GM21619 (cell line): Measurements from ENCODE around the gene PLCZ1.
"Not testable (repeated sequence)": the region's sequence is repeated elsewhere in the genome, so short reads cannot be mapped to it uniquely, and the experiment has no call there.

Experiments used
- ATAC-seq: cut with Tn5 transposase; IDR thresholded peaks from one replicate; pipeline ENCODE4 v1.9.1; 2021; ENCODE audit not compliant: unreplicated experiment

PLCZ1 gene, protein sequence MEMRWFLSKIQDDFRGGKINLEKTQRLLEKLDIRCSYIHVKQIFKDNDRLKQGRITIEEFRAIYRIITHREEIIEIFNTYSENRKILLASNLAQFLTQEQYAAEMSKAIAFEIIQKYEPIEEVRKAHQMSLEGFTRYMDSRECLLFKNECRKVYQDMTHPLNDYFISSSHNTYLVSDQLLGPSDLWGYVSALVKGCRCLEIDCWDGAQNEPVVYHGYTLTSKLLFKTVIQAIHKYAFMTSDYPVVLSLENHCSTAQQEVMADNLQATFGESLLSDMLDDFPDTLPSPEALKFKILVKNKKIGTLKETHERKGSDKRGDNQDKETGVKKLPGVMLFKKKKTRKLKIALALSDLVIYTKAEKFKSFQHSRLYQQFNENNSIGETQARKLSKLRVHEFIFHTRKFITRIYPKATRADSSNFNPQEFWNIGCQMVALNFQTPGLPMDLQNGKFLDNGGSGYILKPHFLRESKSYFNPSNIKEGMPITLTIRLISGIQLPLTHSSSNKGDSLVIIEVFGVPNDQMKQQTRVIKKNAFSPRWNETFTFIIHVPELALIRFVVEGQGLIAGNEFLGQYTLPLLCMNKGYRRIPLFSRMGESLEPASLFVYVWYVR

DNA sequence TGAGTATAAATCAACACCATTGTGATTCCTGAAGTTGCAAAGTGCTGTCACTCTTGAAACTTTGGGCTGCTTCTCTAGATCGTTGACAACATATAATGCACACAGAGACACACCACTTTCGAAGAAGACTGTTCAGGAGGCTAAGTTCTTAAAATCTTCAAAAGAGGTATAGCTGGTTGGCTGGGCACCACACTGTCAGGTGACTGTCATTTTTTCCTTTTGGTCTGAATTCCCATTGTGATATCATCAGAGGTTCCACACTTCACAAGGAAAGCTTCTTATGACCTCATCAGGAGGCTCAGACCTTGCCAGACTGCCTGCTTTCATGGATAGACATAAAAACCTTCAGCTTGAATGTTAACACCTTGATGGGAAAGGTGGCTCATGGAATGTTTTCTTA, at the start of gene PLCZ1, which contains the start of gene CAPZA3:
Gene PLCZ1 (minus strand): TSS at position 194 of the 400 bp plus-strand sequence. CDS start 641 bp downstream, outside the sequence.
Gene CAPZA3 (plus strand): TSS at position 301 of the 400 bp plus-strand sequence. CDS start 150 bp downstream, outside the sequence.
- ATAC-seq, result no peak

DNA sequence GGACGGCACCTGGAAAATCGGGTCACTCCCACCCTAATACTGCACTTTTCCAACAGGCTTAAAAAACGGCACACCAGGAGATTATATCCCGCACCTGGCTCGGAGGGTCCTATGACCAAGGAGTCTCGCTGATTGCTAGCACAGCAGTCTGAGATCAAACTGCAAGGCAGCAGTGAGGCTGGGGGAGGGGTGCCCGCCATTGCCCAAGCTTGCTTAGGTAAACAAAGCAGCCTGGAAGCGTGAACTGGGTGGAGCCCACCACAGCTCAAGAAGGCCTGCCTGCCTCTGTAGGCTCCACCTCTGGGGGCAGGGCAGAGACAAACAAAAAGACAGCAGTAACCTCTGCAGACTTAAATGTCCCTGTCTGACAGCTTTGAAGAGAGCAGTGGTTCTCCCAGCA, 47.7 kb upstream of the PLCZ1 start:
- ATAC-seq, result not testable (repeated sequence)

DNA sequence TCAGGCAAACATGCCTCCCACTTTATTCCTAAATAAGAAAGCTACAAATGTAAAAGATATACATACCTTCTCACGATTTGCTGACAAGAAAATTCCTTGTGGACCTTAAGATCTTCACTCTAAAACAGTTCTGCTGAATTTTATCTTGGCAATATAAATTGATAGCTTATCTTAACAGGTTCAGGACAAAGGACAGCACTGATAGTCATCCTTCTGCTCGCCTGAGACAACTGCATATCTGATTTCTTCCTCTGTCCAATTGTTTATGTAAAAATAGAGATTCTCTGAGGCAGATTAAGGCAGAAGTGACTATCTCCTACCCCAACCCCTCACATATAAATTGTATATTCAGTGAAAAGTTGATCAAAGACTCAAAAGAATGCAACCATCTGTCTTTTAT, 45.0 kb upstream of the PLCZ1 start:
- no peak for ATAC-seq

DNA sequence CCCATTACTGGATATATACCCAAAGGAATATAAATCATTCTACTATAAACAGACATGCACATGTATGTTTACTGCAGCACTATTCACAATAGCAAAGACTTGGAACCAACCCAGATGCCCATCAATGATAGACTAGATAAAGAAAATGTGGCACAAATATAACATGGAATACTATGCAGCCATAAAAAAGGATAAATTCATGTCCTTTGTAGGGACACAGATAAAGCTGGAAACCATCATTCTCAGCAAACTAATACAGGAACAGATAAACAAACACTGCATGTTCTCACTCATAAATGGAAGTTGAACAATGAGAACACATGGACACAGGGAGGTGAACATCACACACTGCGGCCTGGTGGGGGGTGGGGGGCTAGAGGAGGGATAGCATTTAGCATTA, 28.7 kb upstream of the PLCZ1 start:
- ATAC-seq, result not testable (repeated sequence)

DNA sequence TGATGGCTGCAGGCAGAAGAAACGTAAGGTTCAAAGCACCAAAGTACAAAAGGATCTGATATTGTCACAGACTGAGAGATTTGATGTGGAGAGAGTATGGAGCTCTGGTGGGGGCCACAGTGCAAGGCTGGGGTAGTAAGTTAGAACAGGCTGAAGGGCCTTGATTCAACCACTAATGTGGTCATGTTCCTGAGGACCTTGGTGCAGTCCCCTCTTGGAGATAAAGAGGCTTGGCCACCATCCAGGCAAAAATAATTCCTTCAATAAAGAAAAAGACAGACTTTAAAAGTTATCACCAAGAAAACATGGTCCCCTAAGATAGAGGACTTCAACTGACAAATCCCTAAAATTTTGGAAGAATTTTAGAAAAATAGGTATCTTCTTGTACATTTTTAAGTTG, 17.5 kb upstream of the PLCZ1 start:
- no peak for ATAC-seq

DNA sequence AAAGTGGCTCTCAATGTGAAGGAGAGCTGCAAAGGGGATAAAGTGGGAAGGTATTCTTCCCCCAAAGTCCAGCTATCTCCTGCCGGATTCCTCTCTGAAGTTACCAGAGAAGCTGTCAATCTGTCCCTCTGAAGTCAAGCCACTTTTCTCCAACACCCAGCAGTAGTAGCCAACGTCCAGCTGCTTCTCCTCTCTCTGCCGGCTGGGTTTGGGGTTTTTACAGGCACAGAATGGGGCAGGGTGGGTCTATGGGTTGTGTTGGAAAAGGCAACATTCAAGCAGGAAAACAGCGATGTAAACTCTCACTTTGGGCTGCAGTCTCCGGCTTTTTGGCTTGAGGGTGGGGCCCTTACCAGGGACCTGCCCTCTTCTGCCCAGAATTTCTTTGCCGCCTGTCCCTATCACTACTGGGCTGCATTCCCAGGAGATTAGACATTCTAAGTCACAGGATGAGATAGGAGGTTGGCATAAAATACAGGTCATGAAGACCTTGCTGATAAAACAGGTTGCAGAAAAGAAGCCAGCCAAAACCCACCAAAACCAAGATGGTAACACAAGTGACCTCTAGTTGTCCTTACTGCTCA, 16.4 kb upstream of the PLCZ1 start:
- ATAC-seq, result no peak

DNA sequence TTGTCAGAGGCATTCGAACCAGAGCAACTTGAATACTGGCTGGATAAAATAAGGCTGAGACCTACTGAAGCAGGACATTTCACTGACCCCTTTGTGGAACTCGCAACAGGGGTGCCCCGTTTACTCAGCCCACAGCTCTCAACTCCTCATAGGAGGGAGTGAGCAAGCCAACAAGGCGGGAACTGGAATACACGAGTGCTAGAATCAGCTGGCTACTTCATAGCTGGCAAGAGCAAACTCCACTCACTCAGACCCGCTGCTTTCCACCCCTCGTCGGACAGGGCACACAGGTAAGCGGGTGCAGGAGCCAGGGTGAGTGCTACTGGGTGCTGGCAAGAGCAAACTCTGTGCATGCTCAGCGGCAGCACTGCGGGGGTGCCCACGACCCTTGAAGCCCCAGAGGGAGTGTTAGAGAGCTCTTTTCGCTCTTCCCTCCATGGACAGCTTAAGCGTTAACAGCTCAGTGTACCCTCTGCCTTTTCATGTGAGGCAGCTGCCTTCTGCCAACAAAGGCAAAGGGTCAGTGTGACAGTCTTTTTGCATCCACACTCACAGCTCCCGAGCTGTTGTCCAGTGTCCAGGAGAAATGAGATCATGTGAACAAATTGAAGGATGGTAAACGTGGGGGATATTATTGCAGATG, 15.8 kb upstream of the PLCZ1 start:
- ATAC-seq, result no peak

DNA sequence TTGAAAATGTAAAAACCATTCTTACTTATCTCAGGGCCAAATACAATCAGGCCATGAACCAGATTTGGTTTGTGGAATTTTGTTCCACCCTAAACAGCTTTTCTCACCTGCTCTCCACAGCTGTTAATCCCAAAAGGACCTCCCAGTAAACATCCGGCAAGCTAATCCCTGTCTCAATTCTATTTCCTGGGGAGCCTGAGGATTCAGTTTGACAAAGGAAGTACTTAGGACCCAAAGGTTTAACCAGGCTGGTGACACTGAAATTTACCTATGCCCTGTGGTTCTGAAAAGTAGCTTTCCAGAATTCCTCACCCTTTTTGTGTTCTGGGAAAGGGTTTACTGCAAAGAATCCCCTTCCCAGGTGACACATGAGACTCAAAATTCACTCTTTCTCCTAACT, 15.1 kb upstream of the PLCZ1 start:
- ATAC-seq, result no peak

DNA sequence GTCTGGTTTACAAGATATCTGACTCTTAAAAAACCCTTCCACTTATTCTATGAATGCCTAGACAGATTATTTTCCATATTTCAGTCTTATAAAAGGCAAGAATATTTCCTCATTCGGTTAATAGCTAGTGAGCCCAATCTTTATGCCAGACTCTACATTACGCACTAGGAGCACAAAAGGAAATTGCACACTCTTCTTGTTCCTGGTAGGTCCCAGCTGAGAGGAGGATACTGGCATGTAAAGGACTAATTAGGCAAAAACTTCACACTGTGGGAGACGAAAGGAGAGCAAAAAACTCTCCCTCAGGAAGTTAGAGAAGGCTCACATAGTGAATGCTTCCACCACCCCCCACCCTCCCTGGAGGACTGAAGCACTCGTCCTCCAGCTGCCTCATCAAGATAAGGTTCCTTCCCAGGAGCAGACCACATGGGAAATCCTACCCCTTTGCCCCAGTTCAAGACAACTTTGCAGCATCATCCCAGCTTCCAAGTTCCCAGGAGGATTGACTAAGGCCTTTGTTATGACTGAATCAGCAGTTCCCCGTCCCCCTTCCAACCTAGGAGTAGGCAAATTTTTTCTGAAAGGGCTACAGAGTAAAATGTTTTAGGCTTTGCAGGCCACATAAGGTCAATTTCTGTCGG, 14.6 kb upstream of the PLCZ1 start:
- ATAC-seq, result no peak

DNA sequence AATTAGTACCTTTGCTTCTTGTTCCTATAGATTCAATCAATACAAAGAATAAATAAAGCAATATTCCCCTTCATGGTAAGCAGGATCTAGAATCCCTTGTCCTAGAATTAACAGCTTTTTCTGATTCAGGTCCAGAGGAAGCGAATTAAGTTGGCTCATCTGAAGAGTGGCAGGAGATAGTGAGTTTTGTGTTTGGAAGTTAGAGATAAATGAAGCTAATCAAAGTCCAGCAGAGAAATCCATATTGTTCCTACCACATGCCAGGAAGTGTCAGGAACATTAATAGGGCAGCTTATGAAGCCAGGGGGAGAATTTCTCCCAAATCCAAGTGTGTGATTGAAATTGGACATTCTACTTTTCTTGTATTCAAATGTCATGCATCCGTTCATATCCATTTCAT, 14.1 kb upstream of the PLCZ1 start:
- ATAC-seq, result no peak

DNA sequence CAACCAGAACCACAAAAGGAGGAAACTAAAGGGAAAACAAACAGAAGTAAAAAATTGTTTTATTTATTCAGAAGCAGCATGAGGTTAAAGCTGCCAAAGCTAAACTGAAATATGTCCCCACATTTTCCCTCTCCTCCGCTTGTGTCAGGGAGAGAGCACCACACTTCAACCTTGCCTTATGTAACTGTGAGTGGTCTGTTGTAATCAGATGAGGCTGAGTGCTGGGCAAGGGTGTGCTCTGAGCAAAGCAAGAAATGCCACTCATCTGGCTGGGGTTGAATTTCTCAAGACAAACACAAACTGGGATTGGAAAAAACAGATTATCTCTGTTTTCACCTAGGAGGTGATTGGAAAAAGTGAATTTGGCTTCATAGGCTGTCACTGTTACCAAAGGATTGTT, 12.3 kb upstream of the PLCZ1 start:
- no peak for ATAC-seq

DNA sequence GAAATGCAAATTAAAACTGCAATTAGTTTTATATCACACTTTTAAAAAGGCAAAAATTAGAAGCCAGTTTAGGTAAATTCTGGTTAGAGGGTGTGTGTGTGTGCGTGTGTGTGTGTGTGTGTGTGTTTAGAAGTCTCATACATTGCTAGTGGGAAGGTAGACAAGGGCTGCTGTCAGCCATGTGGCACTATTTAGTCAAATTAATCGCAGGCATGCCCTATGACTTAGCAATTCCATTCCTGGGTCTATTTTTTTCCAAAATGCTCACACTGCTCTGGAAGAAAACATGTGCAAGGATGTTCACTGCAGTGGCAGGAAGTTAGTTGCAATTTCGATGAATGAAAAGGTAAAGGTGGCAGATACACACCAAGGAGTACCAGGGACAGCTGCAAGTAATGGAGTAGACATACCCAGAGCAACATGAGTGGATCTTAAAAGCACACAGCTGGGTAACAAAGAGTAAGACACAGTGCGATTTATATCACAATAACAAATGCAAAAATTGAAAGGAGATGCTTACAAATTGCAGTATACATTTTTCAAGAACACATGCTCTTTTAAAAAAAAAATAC, 11.7 kb upstream of the PLCZ1 start:
- ATAC-seq, result no peak

DNA sequence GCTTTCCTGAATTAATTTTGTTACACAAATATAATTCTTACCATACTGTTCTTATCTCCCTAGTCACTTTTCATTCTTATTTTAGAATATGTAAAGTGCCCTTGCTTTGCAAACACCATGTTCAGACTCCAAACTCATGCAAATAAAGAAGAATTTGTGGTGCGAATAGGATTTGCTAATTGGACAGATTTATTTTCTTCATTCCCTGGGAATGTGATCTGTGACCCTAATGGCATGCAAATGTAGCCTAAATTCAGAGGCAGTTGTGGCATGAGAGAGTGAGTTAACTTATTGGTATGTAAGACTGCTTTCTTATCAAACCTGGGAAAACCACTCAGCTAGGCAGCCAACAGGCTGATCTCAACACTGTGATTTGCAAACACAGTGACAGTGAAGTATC, 10.1 kb upstream of the PLCZ1 start:
- ATAC-seq, result no peak

DNA sequence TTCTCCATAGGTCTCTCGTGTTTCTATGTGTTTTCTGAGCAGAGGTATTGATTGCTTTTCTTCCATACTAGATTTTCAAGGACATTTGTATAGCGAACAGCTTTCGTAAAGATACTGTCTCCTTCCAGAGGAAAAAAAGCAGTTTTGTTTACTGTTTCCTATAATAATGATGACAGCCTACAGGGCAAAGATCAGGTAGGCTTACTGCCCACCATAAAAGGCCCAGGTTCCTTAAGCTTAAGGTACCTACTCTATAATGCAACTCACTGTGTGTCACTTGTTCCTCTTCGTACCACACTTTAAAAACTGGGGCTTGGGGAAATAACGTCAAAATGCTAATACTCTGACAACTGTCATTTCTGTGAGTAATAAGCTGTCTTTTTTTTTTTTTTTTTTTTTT, 6.7 kb downstream of the PLCZ1 start:
- no peak for ATAC-seq

DNA sequence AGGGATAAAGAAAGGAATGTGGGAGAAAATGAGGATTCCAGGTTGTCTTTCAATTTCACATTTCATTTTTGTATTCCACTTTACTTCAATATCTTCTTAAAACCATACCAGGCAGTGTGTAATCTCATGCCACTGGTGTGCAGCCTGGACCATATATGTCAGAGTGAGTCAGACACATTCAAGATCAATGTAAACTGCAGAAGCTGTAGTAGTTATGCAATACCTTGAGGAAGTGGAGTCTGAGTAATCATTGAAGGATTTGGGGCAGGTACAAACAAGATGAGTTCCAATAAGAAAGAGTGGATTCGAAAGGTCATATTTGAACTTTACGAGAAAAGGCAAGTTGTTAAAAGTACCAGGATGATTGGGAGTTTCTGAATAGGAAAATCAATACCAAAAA, 14.1 kb downstream of the PLCZ1 start:
- no peak for ATAC-seq

DNA sequence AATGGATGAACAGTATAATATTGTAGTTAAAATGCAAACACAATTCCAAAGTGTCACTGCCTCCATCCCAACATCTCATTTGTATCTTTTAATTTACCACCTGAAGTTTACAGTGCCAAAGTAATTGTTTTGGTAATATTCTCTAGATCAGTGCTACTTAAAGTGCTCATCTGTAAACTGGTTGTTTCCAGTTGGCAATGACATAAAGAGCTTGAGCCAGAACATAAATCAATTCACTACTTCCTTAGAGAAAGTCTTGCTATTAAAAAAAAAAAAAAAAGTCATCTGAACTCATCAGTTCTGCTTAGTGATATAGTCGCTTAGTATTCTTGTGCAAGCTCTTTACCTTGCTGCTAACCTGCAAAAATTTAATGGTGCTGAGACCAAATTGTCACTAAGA, 16.4 kb downstream of the PLCZ1 start:
- ATAC-seq, result no peak

DNA sequence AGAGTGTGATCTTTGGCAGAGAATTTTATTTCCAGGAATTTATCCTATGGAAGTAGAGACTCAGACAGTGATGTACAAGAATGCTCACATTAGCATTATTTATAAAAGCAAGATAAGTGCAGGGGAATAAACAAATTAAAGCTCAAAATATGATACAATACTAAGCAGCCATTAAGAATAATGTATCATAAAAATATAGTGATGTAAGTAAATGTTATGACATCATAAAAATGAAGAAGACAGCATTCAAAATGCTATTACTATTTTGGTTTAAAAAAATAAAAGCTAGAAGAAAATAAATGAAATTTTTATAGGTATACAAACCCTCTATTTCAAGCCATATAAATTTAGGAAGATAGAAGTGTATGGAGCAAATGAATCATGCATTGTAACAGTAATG, 17.1 kb downstream of the PLCZ1 start:
- no peak for ATAC-seq

DNA sequence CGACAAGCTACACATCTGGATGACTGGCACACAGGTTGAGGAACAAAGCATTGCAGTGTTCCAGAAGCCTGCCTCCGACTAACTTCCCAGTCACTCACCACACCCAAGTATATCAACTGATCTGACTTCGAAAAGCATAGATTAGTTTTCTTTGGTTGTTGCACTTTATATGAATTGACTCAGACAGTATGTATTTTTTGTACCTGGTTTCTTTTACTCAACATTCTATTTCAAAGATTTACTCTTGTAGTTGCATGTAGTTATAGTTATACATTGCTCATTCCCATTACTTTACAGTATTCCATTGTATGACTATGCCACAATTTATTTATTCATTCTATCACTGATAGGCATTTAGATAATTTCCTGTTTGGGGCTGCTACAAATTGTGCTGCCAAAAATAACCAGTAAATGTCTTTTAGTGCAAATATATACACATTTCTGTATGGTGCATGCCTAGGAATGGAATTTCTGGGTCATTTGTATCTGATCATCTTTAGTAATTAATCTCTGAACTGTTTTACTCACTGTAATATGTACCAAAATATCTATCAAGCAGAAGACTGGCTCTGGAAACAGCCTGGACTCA, 17.8 kb downstream of the PLCZ1 start:
- no peak for ATAC-seq

DNA sequence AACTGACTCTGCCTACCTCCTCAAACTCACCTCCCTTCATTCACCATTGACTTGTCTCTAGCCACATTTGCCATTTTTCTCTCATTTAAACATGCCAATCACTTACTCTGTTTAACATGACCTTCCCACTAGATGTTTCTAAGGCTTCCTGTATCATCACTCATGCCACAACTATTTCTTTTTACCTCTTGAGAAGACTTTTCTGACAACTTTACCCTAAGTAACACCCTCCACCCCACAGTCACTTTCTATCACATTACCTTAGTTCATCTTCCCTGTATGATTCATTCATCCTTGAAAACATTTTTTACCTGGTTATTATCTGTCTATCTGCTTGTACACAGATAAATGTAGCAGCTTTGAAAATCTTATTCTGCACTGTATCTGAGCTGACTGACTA, 19.4 kb downstream of the PLCZ1 start:
- ATAC-seq, result no peak

DNA sequence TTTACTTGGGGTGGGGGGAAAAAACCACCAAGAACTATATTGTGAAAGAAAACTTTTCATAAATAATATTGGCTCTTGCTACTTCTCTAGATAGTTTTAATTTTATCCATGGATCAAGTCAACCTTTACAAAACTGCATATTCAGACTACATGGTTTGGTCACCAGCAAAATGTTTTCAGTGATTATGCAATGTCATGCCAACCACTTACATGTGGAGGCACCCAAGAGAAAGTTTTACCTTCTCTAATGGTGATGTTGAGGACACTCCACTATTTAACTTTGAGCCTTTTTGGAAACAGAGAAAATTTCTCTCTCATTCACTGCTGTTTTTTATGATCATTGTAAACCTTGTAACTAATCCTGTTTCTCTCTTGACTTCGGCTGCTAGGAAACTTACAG, 21.6 kb downstream of the PLCZ1 start:
- ATAC-seq, result no peak

DNA sequence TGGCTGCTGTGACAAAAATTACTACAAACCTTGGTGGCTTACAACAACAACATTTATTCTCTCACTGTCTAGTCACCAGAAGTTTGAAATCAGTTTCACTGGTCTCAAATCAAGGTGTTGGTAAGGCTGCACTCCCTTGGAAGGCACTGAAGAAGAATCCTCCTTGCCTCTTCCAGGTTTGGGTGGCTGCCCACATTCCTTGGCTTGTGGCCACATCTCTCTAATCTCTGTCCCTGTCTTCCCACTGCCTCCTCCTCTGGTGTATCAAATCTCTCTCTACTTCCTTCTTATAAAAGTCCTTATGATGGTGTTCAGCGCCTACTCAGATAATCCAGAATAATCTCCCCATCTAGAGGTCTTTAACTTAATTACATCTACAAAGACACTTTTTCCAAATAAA, 31.0 kb downstream of the PLCZ1 start:
- ATAC-seq, result no peak
